SU-DHL-6 (cell line): ENCODE measurements around the gene IFIH1.

Experiments used
- EZH2phosphoT487 ChIP-seq: fragments of 200-600 bp; sonication (generic), shearing (Covaris generic); conservative IDR thresholded peaks from 2 replicates; pipeline ENCODE4 v1.6.1; 2018; ENCODE audit warnings: mild to moderate bottlenecking, antibody characterized with exemption, low read length, moderate library complexity, mixed read lengths
- TF ChIP-seq, protein P1 (sequence below): fragments of 200-600 bp; sonication (generic); IDR thresholded peaks from one replicate; pipeline ENCODE4 v1.5.1; 2017; ENCODE audit warnings: antibody characterized with exemption, mild to moderate bottlenecking, low read length, moderate library complexity; ENCODE audit not compliant: insufficient read depth, poor library complexity, severe bottlenecking

DNA sequence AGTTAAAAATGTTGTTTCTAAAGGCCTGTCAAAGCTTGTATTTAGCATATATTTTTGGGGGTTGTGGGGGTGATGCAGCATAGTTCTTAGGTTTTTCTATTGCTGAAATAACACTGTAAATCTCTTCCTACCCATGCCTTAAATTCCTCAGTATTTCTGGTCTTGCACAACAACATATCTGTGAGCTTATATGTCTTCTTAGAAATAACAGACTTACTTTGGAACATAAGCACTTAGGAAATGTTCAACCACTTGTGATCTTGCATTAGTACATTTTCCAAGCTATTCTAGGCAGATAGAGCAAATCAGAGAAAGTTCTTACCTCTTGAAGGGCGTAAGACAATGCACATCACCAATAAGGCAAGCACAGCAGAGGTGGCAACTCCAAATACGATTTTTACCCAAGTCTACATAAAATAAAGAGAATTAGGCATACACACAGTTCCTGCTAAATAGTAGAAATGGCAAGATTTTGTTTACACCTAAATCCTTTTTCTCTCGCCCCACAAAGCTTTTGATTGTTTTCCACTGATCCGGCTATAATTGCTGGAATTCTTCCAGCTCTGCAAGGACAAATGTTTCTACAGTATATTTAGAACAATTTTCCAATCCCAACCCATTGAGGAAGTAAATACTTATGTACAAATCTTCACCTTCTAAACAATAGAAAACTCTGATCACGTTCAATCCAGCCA, 75.8 kb downstream of the IFIH1 start:
- TF ChIP-seq, protein P1, sequence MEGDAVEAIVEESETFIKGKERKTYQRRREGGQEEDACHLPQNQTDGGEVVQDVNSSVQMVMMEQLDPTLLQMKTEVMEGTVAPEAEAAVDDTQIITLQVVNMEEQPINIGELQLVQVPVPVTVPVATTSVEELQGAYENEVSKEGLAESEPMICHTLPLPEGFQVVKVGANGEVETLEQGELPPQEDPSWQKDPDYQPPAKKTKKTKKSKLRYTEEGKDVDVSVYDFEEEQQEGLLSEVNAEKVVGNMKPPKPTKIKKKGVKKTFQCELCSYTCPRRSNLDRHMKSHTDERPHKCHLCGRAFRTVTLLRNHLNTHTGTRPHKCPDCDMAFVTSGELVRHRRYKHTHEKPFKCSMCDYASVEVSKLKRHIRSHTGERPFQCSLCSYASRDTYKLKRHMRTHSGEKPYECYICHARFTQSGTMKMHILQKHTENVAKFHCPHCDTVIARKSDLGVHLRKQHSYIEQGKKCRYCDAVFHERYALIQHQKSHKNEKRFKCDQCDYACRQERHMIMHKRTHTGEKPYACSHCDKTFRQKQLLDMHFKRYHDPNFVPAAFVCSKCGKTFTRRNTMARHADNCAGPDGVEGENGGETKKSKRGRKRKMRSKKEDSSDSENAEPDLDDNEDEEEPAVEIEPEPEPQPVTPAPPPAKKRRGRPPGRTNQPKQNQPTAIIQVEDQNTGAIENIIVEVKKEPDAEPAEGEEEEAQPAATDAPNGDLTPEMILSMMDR: no peak
- TF ChIP-seq EZH2phosphoT487: no peak
